CD4-positive, CD25-positive, alpha-beta regulatory T cell (primary cell): Measurements from ENCODE around the gene TELO2. TPM values are rescaled to one million over a fixed set of nuclear protein-coding genes. Genes with fewer than 3 reads are reported as not detected.

Experiments
- ATAC-seq, 2 donors: fragments of 150-1000 bp; cut with Tn5 transposase; one replicate each; pipeline ENCODE4 v1.10.0; 2021; ENCODE audit warnings: low read depth in 2 of 2, moderate number of reproducible peaks in 2 of 2, moderate library complexity in 1 of 2
- DNase-seq, 3 donors: peaks; one replicate each; pipeline versions ENCODE4 v3.0.0 to v3.0.0-alpha.2; 2012 to 2022; ENCODE audit warnings: mixed read lengths in 1 of 3
- H3K27ac ChIP-seq: one replicate; pipeline ENCODE4 v1.7.0; 2013; ENCODE audit warnings: mild to moderate bottlenecking, low read length; ENCODE audit not compliant: insufficient read depth, poor library complexity, severe bottlenecking
- H3K27me3 ChIP-seq: one replicate; pipeline ENCODE4 v1.7.0; 2013; ENCODE audit warnings: low read length; ENCODE audit not compliant: control insufficient read depth, insufficient read depth
- H3K36me3 ChIP-seq: one replicate; pipeline ENCODE4 v1.7.0; 2013; ENCODE audit warnings: mild to moderate bottlenecking, low read length, moderate library complexity; ENCODE audit not compliant: control insufficient read depth, insufficient read depth
- H3K4me1 ChIP-seq: 2 replicates; pipeline ENCODE4 v1.7.0; 2013; ENCODE audit warnings: mild to moderate bottlenecking, low read length; ENCODE audit not compliant: insufficient read depth, control insufficient read depth, poor library complexity, severe bottlenecking
- H3K4me3 ChIP-seq: one replicate; pipeline ENCODE4 v1.7.0; 2013; ENCODE audit warnings: low read depth, mild to moderate bottlenecking, low read length, moderate library complexity
- H3K9me3 ChIP-seq, 2 experiments: 1 replicate in 1 of 2; 2 replicates in 1 of 2; pipeline ENCODE4 v1.7.0; 2013; ENCODE audit warnings: low read length in 2 of 2, mild to moderate bottlenecking in 1 of 2, moderate library complexity in 1 of 2; ENCODE audit not compliant: control insufficient read depth in 2 of 2
- H3K27ac Mint-ChIP-seq, 3 donors: one replicate each; pipeline ENCODE4 v1.8.0; 2020 to 2022; ENCODE audit warnings: mild to moderate bottlenecking in 3 of 3, mixed read lengths in 3 of 3, moderate library complexity in 2 of 3
- H3K27me3 Mint-ChIP-seq: one replicate; pipeline ENCODE4 v1.8.0; 2022; ENCODE audit warnings: mild to moderate bottlenecking, mixed read lengths
- H3K36me3 Mint-ChIP-seq: one replicate; pipeline ENCODE4 v1.8.0; 2020; ENCODE audit warnings: mixed read lengths
- H3K4me1 Mint-ChIP-seq, 4 donors: one replicate each; pipeline ENCODE4 v1.8.0; 2020 to 2022; ENCODE audit warnings: mixed read lengths in 4 of 4, mild to moderate bottlenecking in 1 of 4
- H3K4me3 Mint-ChIP-seq, 4 donors: one replicate each; pipeline ENCODE4 v1.8.0; 2020 to 2022; ENCODE audit warnings: mild to moderate bottlenecking in 4 of 4, mixed read lengths in 4 of 4, moderate library complexity in 3 of 4
- H3K9me3 Mint-ChIP-seq, 7 donors: one replicate each; pipeline ENCODE4 v1.8.0; 2020 to 2022; ENCODE audit warnings: mixed read lengths in 7 of 7, mild to moderate bottlenecking in 3 of 7, moderate library complexity in 2 of 7
- polyA plus RNA-seq, 4 donors: library from polyadenylated mRNA; unstranded; fragments of 300-500 nt; fragmentation: Illumina TruSeq; gene quantifications; one replicate each; pipeline ENCODE4 v1.2.3, GENCODE V29; 2021
- total RNA-seq: library from RNA; stranded (reverse); gene quantifications from one replicate; pipeline ENCODE4 v1.2.3, GENCODE V29; 2022

Gene TELO2
- total and polyA plus RNA-seq, 5 donors from 2014 or later, result 9.1 to 27.4 (median 12.0) TPM

GRCh38 chr16:1539720-1540555 lies 46.8 kb downstream of the TELO2 start:
- no peak overlapping the region for H3K27ac ChIP-seq
- Mint-ChIP-seq H3K4me1 (peaks cover 6 to 71% (median 28%) of the 10 kb centered on the region in 4 donors), H3K36me3 (peaks cover 17% of the 10 kb centered on the region), H3K4me3 (peak overlapping the region in 1 of 4 donors; percentile 83), H3K27ac (peak overlapping the region in 1 of 3 donors; percentile 69), H3K9me3 (no peaks in the 10 kb centered on the region), H3K27me3 (no peaks in the 10 kb centered on the region)
- peaks cover 58% of the 10 kb centered on the region for H3K4me1 ChIP-seq
- DNase-seq, result no peak
- peaks cover 47% of the 10 kb centered on the region for H3K36me3 ChIP-seq
- ATAC-seq, result no peak
- H3K27me3 ChIP-seq, result no peaks in the 10 kb centered on the region
- no peak overlapping the region for H3K4me3 ChIP-seq
- no peaks in the 10 kb centered on the region for H3K9me3 ChIP-seq

- ATAC-seq (no peak), DNase-seq (no peak)
- peak overlapping the region in 1 of 3 donors; percentile 69 for H3K27ac Mint-ChIP-seq
- peaks cover 13% of the 10 kb centered on the region for H3K36me3 Mint-ChIP-seq
- H3K27me3 ChIP-seq, result no peaks in the 10 kb centered on the region
- H3K9me3 Mint-ChIP-seq, result no peaks in the 10 kb centered on the region
- H3K4me1 ChIP-seq, result peaks cover 60% of the 10 kb centered on the region
- peaks cover 49% of the 10 kb centered on the region for H3K36me3 ChIP-seq
- peak overlapping the region in 1 of 4 donors; percentile 83 for H3K4me3 Mint-ChIP-seq
- peaks cover 6 to 72% (median 25%) of the 10 kb centered on the region in 4 donors for H3K4me1 Mint-ChIP-seq
- no peak overlapping the region for H3K27ac ChIP-seq
- H3K4me3 ChIP-seq, result no peak overlapping the region
- H3K27me3 Mint-ChIP-seq, result no peaks in the 10 kb centered on the region
- no peaks in the 10 kb centered on the region for H3K9me3 ChIP-seq
Measured at GRCh38 chr16:1540556-1540855, 47.3 kb downstream of the TELO2 start.

- H3K4me1 Mint-ChIP-seq, result peaks cover 6 to 75% (median 25%) of the 10 kb centered on the region in 4 donors
- Histone ChIP-seq H3K9me3 (no peaks in the 10 kb centered on the region), H3K4me3 (no peak overlapping the region), H3K27ac (no peak overlapping the region), H3K27me3 (no peaks in the 10 kb centered on the region), H3K36me3 (peaks cover 54% of the 10 kb centered on the region), H3K4me1 (peaks cover 60% of the 10 kb centered on the region)
- DNase-seq (no peak), ATAC-seq (no peak)
- no peak overlapping the region for H3K4me3 Mint-ChIP-seq
- H3K36me3 Mint-ChIP-seq, result peaks cover 13% of the 10 kb centered on the region
- H3K27ac Mint-ChIP-seq, result no peak overlapping the region
- no peaks in the 10 kb centered on the region for H3K9me3 Mint-ChIP-seq
- no peaks in the 10 kb centered on the region for H3K27me3 Mint-ChIP-seq
Measured at GRCh38 chr16:1541293-1542165, 48.4 kb downstream of the TELO2 start.

GRCh38 chr16:1542166-1542500 lies 49.0 kb downstream of the TELO2 start:
- Mint-ChIP-seq H3K27ac (no peak overlapping the region), H3K36me3 (peaks cover 8% of the 10 kb centered on the region), H3K27me3 (no peaks in the 10 kb centered on the region), H3K9me3 (no peaks in the 10 kb centered on the region), H3K4me3 (peak overlapping the region in 3 of 4 donors; percentile 13 to 84 (median 28)), H3K4me1 (peaks cover 6 to 75% (median 23%) of the 10 kb centered on the region in 4 donors)
- no peaks in the 10 kb centered on the region for H3K9me3 ChIP-seq
- no peak for ATAC-seq
- no peaks in the 10 kb centered on the region for H3K27me3 ChIP-seq
- peaks cover 57% of the 10 kb centered on the region for H3K4me1 ChIP-seq
- H3K36me3 ChIP-seq, result peaks cover 48% of the 10 kb centered on the region
- H3K4me3 ChIP-seq, result no peak overlapping the region
- H3K27ac ChIP-seq, result no peak overlapping the region
- no peak for DNase-seq

GRCh38 chr16:1542533-1542932 lies 49.4 kb downstream of the TELO2 start:
- no peak for ATAC-seq

GRCh38 chr16:1543085-1543896 lies 50.1 kb downstream of the TELO2 start:
- Histone ChIP-seq H3K9me3 (no peaks in the 10 kb centered on the region), H3K27ac (peak overlapping the region; percentile 64), H3K4me1 (peaks cover 45% of the 10 kb centered on the region), H3K27me3 (no peaks in the 10 kb centered on the region), H3K36me3 (peaks cover 42% of the 10 kb centered on the region), H3K4me3 (peak overlapping the region; percentile 64)
- Mint-ChIP-seq H3K4me3 (peak overlapping the region; percentile 66 to 87 (median 82)), H3K9me3 (peaks cover 0 to 2% (median 0%) of the 10 kb centered on the region in 7 donors), H3K4me1 (peaks cover 10 to 70% (median 21%) of the 10 kb centered on the region in 4 donors), H3K36me3 (peaks cover 7% of the 10 kb centered on the region), H3K27me3 (no peaks in the 10 kb centered on the region), H3K27ac (peak overlapping the region; percentile 82 to 91 (median 84))
- ATAC-seq, result peak; percentile 47 to 51
- peak in 1 of 3 donors; percentile 58 for DNase-seq

More at GRCh38 chr16:1542533-1542932, 49.4 kb downstream of the TELO2 start:
- Histone ChIP-seq H3K4me1 (peaks cover 53% of the 10 kb centered on the region), H3K36me3 (peaks cover 44% of the 10 kb centered on the region), H3K27me3 (no peaks in the 10 kb centered on the region), H3K4me3 (no peak overlapping the region), H3K27ac (no peak overlapping the region), H3K9me3 (no peaks in the 10 kb centered on the region)
- H3K9me3 Mint-ChIP-seq, result peaks cover 0 to 2% (median 0%) of the 10 kb centered on the region in 7 donors
- H3K4me3 Mint-ChIP-seq, result peak overlapping the region; percentile 13 to 87 (median 56)
- H3K4me1 Mint-ChIP-seq, result peaks cover 6 to 73% (median 23%) of the 10 kb centered on the region in 4 donors
- DNase-seq, result no peak
- H3K27me3 Mint-ChIP-seq, result no peaks in the 10 kb centered on the region
- peaks cover 8% of the 10 kb centered on the region for H3K36me3 Mint-ChIP-seq
- H3K27ac Mint-ChIP-seq, result peak overlapping the region in 2 of 3 donors; percentile 82 to 84
